GM18526 (cell line): ENCODE results near the gene SLC22A4.

ENCODE experiments used
- POLR2A ChIP-seq: IDR thresholded peaks from 3 replicates; pipeline ENCODE4 v1.6.1; 2011; ENCODE audit not compliant: insufficient read length; ENCODE audit errors: extremely low read depth

The SLC22A4 gene

DNA sequence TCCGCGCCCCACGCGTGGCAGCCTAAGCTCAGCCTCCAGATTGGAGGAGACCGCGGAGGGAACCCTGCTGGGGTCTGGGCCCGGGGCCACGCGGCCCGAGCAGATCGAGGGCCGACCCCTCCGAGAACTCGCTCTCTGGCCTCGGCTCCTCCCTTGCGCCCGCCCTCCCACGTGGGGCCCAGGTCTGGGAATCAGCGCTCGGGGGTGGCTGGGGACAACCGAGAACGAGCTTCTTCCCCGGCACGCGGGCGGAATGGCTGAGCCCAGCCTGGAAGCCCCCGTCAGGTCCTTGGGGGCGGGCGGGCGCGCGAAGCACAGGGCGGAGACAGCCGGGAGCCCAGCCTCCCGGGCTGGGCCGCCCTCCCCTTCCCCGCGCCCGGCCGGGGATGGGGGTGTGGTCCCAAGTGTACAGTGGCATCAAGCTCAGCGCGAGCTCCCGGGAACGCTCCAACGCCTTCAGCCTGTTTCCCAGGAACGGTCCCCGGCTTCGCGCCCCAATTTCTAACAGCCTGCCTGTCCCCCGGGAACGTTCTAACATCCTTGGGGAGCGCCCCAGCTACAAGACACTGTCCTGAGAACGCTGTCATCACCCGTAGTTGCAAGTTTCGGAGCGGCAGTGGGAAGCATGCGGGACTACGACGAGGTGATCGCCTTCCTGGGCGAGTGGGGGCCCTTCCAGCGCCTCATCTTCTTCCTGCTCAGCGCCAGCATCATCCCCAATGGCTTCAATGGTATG, at the start of gene SLC22A4:
TSS of gene SLC22A4 (plus strand) at position 403 of the 736 bp plus-strand sequence. CDS start at position 626, 223 bp downstream.
- peak; percentile 30 for TF ChIP-seq POLR2A

DNA sequence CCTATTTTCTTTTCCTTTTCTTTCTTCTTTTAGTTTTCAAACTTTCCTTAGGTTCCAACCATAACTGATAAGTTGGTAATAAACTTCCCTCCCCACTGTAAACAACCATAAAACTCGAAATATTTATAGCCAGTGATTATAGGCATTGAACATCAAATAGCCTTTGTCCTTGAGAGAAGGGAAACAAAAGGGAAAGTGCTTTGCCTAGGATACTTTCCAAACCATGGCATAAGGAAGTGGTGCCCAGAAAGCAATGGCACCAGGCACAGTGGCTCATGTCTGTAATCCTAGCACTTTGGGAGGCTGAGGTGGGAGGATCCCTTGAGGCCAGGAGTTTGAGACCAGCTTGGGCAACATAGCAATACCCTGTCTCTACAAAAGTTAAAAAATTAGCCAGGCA, 48.6 kb upstream of the SLC22A4 start:
- TF ChIP-seq POLR2A: no peak

DNA sequence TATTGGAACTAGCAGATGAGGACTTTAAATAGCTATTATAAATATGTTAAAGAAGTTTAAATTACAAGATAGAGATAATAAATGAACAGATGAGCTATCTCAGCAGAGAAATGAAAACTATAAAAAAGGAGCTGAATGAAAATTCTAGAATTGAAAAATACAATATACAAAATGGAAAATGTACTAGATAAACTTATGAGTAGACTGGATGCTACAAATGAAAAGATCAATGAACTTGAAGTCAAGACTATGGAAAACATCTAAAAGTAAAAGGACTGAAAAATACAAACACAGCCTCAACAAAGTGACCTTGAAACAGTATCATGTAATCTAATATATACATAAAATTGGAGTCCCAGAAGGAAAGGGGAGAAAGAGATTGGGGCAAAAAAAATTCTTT, 47.4 kb upstream of the SLC22A4 start:
- TF ChIP-seq POLR2A: no peak

DNA sequence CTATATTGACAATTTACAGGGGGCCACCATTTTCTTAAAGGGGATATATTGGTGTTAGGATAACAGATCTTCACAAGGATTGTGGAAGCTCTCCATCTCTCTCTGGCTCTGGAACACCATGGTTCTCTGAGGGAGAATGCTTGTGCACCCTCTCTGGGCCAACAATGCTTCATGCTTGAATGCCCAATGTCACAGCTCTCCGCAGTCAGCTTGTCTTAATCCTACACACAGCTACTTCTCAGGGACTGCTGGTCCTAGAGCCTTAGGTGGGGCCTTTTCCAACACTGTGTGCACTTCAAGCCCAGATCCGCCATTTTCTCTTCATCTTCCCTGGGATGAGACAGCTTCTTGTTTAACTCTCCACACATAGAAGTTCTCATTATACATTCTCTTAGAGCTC, 43.6 kb upstream of the SLC22A4 start:
- no peak for TF ChIP-seq POLR2A

DNA sequence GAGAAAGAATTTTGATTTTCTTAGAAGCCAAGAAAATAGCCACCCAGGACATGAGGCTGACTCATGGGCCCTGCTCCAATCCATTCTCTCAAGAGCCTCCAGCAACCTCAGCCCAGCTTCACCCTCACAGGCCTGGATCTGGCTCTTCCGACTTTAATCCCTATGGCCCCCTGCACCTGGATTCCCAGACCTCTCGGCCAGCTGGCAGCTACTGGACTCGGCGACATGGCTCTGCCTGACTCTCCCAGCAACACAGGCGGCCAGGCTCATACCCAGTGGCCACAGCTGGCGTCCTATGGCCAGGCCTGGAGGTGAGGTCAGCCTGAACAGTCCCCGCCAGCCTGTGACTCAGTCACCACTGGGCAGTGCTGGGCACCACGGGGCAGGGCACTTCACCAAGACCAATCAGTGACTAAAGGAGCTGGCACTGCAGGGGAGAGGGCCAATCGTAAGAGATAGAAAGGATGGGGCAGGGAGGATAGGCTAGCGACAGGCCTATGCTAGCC, 42.9 kb upstream of the SLC22A4 start:
- TF ChIP-seq POLR2A: no peak

DNA sequence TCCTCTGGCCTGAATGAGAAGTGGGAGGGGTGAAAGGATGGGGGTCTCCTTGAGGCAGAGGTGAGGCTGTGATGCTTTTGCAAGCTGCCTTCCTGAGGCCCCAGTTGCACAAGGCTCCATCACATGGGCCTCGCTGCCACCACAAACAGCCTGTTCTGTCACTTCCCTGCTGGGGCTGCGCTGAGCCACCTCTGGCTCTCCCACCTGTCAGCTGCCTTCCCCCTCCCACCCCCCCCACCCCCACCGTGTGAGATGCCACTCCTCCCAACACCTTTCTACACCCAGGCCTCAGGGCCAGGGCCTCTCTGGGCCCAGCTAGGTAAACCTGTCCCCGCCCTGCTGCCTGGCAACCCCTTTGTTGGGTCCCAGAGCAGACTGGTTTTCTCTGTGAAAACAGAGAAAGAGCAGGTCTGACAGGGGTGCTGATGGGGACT, 41.2 kb upstream of the SLC22A4 start:
- TF ChIP-seq POLR2A: no peak

DNA sequence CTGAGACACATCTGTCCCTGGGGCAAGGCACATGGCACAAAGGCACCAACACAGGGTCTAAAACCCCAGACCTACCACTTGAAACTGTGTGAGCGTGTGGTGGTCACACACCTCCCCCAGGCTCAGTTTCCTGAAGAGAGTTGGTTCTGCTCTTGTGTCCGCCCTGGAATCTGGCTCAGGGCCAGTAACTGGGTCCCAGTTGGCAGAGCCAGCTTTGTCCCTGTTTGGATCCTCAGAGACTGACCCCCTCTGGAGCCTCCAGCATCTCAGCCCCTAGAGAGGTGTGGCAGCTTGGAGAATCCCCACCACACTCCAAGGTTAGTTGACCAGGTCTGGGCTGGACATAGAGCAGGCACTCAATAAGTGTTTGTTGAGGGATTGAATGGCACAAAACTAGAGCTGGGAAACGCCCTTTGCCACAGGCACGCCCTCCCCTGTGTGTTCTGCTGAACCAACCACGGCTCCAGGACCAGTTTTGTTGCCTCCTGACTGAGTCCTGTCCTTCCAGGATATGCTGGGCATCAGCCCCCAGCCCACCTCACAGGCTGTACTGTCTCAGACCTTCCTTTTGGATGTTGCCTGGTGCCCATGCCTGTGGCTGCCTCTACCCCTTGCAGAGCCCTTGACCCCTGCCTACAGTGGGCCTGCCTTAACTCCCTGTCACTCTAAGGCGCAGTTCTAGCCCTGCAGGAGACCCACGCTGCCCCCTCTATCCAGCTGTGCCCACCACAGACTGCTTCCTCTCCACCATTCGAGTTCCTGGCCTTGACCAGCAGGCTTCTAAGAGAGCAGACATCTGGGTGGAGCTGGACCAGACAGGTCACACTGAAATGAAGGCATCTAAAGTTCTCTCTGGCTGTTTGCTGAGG, 40.5 kb upstream of the SLC22A4 start:
- no peak for TF ChIP-seq POLR2A

DNA sequence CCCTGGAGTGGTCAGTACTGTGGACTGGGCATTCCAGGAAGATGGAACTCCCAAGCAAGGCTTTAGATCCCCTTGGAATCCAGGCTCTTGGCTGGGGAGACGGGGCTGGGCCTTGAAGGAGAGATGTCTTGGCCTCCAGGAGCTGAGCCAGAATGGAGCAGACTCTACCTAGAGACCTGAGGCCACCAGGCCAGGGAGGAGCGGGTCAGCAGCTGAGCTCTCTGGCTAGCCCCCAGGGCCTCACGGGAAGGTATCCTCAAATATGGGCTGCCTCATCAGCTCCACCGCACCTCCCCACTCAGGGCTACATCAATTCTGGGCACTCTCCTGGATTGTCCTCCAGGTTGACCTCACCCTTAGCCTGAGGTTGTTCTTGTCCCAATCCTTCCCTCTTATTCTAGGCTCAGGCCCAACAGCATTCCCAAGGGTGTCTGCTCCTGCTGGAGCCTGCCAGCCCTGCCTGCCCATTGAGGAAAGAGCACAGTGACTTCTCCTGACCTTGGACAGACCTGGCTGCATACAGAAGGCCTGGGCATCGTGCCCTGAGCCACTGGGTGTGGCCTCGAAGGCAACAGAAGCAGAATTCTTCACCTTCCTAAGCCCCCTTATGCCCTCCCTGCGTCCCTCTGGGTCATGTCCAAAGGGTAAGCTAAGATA, 39.7 kb upstream of the SLC22A4 start:
- no peak for TF ChIP-seq POLR2A

DNA sequence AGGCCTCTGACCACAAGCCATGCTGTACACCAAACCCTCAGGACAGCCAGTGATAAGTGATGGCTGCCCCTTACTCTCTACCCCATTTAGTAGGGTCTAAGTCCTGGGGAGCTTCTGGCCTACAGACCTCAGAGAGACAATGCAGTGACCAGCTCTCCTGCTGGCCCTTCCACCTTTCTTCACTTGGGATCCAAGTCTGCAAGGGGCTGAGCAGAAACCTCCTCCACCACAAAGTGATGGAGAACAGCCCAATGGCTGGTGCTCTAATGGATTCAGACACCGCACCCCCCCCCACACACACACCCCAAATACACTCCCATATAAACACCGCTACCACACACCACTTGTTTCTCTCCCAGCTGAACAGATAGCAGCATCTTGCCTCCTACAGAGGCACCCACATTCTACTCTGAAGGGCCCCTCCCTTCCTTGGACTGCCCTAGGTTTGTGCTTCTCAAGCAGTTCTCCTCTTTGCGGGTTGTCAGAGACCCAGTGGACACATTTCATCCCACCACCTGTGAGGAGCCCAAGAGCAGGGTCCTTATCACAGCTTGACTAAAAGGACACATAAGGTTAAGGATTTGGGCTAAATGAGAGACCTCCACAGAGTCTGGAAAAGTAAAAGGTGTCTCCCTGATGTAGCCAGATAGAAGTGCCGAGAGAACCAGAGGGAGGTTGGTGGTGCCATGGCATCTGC, 38.0 kb upstream of the SLC22A4 start:
- TF ChIP-seq POLR2A: no peak

DNA sequence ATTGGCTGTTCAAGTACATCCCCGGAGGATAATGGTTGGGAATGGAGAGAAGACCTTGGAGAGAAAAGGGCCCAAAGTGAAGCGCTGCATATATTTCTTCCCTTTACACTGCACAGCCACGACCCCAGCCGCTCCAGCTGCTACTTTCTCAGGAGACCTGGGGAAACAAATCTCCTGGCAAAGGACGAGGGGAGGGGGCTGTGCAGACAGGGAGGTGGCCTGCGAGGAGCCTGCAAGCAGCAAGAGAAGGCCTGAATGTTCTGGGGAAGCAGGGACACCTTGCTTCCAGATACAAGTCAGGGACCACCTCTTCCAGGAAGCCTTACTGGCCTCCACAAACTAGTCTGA, 37.4 kb upstream of the SLC22A4 start:
- no peak for TF ChIP-seq POLR2A

DNA sequence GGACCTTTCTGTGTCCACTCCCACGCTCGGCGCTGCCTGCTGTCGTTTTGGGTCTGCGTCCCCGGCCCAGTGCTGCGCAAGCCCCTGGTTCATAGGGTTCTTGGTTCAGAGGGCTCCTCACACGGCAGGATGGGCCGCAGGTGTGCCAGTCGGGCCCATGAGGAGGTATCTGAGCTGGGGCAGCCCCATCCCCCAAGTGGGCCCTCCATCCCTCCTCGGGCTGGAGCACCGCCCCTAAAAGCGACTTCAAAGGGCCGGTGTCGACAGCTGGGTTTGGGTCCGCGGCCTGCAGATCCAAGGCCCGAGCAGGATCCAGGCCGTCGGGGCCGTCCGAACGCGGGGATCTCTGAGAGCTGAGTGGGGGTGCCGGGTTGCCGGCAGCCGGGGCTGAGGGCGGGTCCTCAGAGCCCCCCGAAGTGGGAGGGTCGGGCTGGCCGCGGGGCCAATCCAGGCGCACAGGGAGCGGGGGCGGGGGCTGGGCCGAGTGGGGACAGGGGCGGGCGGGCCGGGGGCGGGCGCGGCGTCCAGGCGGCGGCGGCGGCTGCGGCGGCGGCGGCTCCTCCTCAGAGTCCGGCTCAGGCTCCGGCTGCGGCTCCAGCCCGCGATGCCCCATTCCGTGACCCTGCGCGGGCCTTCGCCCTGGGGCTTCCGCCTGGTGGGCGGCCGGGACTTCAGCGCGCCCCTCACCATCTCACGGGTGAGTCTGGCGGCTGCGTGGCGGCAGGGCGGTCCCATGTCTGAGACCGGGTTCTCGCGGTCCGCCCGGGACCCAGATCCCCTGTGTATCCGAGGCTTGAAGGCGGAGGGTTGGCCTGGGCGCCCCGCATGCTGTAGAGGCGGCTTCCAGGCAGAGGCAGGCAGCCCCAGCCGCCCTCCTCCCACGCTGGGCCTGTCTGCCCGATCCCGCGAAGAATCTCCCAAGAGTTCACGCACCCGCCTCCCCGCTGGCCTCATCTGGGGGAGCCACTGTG, 36.8 kb upstream of the SLC22A4 start, which contains the start of gene PDLIM4:
TSS of gene PDLIM4 (plus strand) at position 566 of the 971 bp plus-strand sequence. CDS start at position 605, 39 bp downstream.
- no peak for TF ChIP-seq POLR2A

DNA sequence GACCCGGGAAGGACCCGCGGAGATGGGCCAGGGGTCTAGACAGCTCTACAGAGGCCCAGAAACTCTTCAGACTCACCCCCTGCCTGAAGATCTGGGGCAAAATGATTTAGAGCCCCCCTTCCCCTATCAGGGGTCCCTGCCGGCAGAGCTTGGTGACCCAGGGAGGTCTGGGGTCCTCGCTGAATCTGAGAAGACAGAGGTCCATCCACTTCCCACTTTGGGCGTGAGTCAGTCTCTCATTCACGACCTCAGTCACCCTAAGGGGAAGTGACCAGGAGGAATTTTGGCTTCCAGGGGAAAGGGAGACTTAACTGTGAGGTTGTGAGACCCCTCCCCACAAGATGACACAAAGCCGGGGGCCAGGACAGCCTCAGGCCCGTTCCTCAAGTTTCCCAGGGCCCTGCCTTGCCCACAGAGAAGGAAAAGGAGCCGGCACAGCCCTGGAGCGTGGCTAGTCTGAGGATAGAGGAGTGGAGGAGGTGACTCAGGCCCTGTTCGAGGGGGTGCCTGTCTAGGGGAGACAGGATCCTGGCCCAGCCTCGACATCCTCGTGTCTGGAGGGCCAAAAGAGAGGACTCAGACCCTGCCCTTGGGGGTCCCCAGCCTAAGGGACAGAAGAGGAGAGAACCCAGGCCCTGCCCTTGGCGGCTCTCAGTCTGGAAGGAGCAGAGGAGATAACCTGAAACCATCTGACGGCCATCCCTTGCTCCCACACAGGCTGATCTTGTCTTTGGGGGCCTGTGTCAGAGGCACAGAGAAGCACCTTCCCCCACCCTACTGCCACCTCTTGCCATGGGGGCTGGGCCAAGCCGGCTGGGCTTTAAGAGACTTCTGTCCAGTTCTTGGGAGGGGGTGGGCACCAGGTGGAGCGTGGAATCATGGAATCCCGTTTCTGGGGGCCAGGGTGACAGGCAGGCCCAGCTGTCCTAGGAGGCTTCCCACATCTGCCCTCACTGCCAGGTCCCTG, 35.8 kb upstream of the SLC22A4 start:
- no peak for TF ChIP-seq POLR2A
